Thyroid gland (tissue), 4 donors: ENCODE measurements around the gene DNM3. TPM values are rescaled to one million over a fixed set of nuclear protein-coding genes. Genes with fewer than 3 reads are reported as not detected.

ENCODE experiments used
- DNase-seq, 2 donors: peaks; one replicate each; pipeline ENCODE4 v3.0.0-alpha.2; 2019
- H3K27ac ChIP-seq, 3 donors: fragments of 200-600 bp; sonication (generic); 1 replicate in 2 of 3; 2 replicates in 1 of 3; pipeline ENCODE4 v1.5.1; 2016 to 2019; ENCODE audit warnings: mild to moderate bottlenecking in 1 of 3, moderate library complexity in 1 of 3
- H3K27me3 ChIP-seq: fragments of 200-600 bp; sonication (generic); one replicate; pipeline ENCODE4 v1.5.1; 2019
- H3K36me3 ChIP-seq, 2 donors: fragments of 200-600 bp; sonication (generic); one replicate each; pipeline ENCODE4 v1.5.1; 2016 to 2019
- H3K4me1 ChIP-seq, 2 donors: fragments of 200-600 bp; sonication (generic); one replicate each; pipeline ENCODE4 v1.5.1; 2017 to 2019
- H3K4me3 ChIP-seq, 3 donors: fragments of 200-600 bp; sonication (generic); replicated peaks in 1 of 3; 1 replicate in 2 of 3; 2 replicates in 1 of 3; pipeline ENCODE4 v1.5.1; 2016; ENCODE audit warnings: mild to moderate bottlenecking in 1 of 3
- H3K9me3 ChIP-seq: fragments of 200-600 bp; sonication (generic); one replicate; pipeline ENCODE4 v1.5.1; 2017
- POLR2A ChIP-seq, 2 donors: fragments of 450-650 bp; IDR thresholded peaks; one replicate each; pipeline ENCODE4 v1.6.1; 2017; ENCODE audit warnings: antibody characterized with exemption in 2 of 2, mild to moderate bottlenecking in 2 of 2, moderate library complexity in 1 of 2
- WGBS, 2 donors: methylation state at CpG; one replicate each; pipeline ENCODE4 v1.1.5; 2017; 5-methylcytosine and 5-hydroxymethylcytosine counted together
- intact Hi-C: fragments of 100-400 bp; cut with DNase I; formaldehyde crosslinking; loops from one replicate; pipeline ENCODE4 v1.15.1; 2023
- total RNA-seq, 4 donors: library from RNA; depleted of rRNA; stranded (reverse); fragments of >200 nt; gene quantifications; one replicate each; pipeline ENCODE4 v1.2.3, GENCODE V29; 2016
- TF ChIP-seq, protein P1 (sequence below), 6 experiments: fragments of 200-600 bp in 3 of 6; fragments of 450-650 bp in 3 of 6; sonication (generic) in 3 of 6; IDR thresholded peaks; one replicate each; pipeline ENCODE4 v1.5.1; 2016 to 2019; ENCODE audit warnings: antibody characterized with exemption in 6 of 6, mild to moderate bottlenecking in 2 of 6, inconsistent platforms in 1 of 6, moderate library complexity in 1 of 6

The DNM3 gene
- total RNA-seq, 4 donors from 2014 or later = 9.0 to 13.6 (median 10.8) TPM

DNA sequence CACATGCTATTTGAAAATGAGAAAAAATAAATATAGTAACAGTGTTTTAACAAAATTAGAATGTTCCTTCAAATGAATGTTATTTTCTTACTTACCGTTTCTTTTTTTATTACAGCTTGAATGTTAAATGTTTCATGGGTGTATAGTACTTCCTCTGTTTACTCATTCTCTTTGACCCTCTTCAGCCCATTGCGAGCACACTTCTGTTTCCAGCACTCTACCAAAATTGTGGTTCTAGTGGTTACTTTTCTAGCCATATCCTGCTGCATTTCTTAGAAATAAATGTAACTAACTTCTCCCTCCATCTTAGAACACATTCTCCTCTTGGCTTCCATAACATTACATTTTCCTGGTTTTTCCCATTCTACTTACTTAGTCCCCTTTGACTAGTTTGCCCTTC, 389.2 kb downstream of the DNM3 start:
- intact Hi-C loops = no loop called here
- H3K27me3 ChIP-seq = no peaks in the 10 kb centered on the region
- no peaks in the 10 kb centered on the region for H3K36me3 ChIP-seq
- no peaks in the 10 kb centered on the region for H3K9me3 ChIP-seq
- no peak for TF ChIP-seq POLR2A (IDR thresholded peaks at IDR 0.05)
- TF ChIP-seq, protein P1, sequence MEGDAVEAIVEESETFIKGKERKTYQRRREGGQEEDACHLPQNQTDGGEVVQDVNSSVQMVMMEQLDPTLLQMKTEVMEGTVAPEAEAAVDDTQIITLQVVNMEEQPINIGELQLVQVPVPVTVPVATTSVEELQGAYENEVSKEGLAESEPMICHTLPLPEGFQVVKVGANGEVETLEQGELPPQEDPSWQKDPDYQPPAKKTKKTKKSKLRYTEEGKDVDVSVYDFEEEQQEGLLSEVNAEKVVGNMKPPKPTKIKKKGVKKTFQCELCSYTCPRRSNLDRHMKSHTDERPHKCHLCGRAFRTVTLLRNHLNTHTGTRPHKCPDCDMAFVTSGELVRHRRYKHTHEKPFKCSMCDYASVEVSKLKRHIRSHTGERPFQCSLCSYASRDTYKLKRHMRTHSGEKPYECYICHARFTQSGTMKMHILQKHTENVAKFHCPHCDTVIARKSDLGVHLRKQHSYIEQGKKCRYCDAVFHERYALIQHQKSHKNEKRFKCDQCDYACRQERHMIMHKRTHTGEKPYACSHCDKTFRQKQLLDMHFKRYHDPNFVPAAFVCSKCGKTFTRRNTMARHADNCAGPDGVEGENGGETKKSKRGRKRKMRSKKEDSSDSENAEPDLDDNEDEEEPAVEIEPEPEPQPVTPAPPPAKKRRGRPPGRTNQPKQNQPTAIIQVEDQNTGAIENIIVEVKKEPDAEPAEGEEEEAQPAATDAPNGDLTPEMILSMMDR (IDR thresholded peaks at IDR 0.05) = no peak
- DNase-seq = no peak
- no peak overlapping the region for H3K4me3 ChIP-seq
- H3K27ac ChIP-seq = no peak overlapping the region
- 94 to 96% methylated on average over 2 of the region's 2 CpGs for WGBS, 2 donors
- no peaks in the 10 kb centered on the region for H3K4me1 ChIP-seq

DNA sequence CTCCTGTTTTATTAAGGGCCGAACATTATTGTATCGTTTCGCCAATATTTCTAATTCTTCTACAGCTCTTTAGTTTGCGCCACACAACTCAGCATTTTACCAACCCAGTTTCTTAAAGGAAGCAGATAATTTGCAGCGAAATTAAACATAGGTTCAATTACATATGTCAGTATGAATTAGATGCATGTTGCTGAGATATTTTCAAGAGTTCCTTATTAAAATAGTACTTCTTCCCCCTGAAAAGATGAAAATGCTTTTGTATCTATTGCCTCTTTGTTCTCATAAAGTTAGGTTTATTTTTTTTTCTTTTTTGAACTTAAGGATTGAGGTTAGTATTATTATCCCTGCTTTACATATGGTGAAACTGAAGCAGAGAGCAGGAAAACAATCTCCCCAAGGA, 395.7 kb downstream of the DNM3 start:
- no peaks in the 10 kb centered on the region for H3K27me3 ChIP-seq
- peaks cover 5 to 11% of the 10 kb centered on the region in 2 donors for H3K4me1 ChIP-seq
- TF ChIP-seq, protein P1 (IDR thresholded peaks at IDR 0.05) = no peak
- no peak for TF ChIP-seq POLR2A (IDR thresholded peaks at IDR 0.05)
- no peaks in the 10 kb centered on the region for H3K36me3 ChIP-seq
- WGBS, 2 donors = 93 to 94% methylated on average over 5 of the region's 5 CpGs
- H3K9me3 ChIP-seq = no peaks in the 10 kb centered on the region
- H3K27ac ChIP-seq = no peak overlapping the region
- DNase-seq = no peak
- H3K4me3 ChIP-seq = no peak overlapping the region
- intact Hi-C loops = no loop called here

DNA sequence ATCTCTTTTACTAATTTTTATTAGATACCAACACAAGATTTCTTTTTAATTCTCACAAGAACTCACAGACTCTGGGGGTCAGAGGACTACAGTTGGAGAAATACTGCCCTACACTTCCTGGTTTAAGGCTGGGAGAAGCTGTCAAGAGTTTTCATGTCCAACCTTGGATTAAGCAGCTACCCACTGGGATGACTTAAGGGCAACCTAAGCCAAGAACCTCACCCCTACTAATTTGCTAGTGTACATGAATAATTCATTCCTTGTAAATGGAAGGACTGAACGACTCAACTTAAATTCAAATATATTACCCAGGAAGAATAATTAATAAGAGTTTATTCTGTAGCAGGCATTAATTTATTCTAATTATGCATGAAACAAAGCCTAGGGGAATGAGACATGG, 396.9 kb downstream of the DNM3 start:
- no peaks in the 10 kb centered on the region for H3K36me3 ChIP-seq
- intact Hi-C loops = no loop called here
- no peak overlapping the region for H3K4me3 ChIP-seq
- 93 to 94% methylated on average over 1 of the region's 1 CpG for WGBS, 2 donors
- no peaks in the 10 kb centered on the region for H3K27me3 ChIP-seq
- H3K27ac ChIP-seq = no peak overlapping the region
- no peak for TF ChIP-seq POLR2A (IDR thresholded peaks at IDR 0.05)
- TF ChIP-seq, protein P1 (IDR thresholded peaks at IDR 0.05) = no peak
- no peaks in the 10 kb centered on the region for H3K9me3 ChIP-seq
- no peak for DNase-seq
- peaks cover 5 to 11% of the 10 kb centered on the region in 2 donors for H3K4me1 ChIP-seq

DNA sequence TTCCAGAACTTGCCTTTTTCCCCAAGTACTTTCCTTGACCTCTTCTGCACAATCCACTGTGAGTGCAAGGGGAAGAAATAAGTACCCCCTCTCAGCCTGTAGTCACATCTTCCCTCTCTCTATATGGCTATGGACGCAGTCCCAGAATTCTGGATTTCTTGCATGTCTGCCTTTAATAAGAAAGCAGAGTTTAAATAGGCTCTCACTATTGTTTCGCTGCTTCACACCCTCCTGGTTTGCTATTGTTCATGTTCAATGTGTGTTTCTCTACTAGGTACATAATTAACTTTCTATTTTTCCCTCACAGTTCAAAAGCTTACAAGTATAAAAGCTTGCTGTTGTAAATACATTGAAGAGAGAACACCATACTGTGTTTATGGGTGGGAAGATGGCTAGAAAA, 397.7 kb downstream of the DNM3 start:
- 95 to 96% methylated on average over 2 of the region's 2 CpGs for WGBS, 2 donors
- no peaks in the 10 kb centered on the region for H3K27me3 ChIP-seq
- no peak for DNase-seq
- peaks cover 5 to 11% of the 10 kb centered on the region in 2 donors for H3K4me1 ChIP-seq
- H3K27ac ChIP-seq = no peak overlapping the region
- H3K9me3 ChIP-seq = no peaks in the 10 kb centered on the region
- intact Hi-C loops = no loop called here
- no peak for TF ChIP-seq POLR2A (IDR thresholded peaks at IDR 0.05)
- TF ChIP-seq, protein P1 (IDR thresholded peaks at IDR 0.05) = no peak
- no peak overlapping the region for H3K4me3 ChIP-seq
- H3K36me3 ChIP-seq = no peaks in the 10 kb centered on the region

DNA sequence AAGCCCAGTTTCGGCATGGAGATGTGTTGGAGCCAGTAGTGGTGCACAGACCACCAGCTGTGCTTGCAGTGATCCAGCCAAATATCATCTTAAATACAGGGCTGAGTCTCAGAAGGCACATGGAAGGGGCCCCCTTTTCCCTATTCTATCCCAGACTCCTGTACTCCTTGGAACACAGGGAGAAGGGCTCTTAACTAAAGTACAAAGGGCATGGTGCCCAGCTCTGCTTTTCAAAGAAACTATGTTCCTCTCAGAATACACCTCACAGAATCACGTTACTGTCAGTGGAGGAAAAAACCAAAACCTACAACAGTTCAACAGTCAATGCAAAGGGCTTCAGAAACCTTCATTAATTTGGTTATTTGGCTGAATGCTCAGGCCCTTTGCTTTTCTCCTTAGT, 398.6 kb downstream of the DNM3 start:
- 27 to 42% methylated on average over 2 of the region's 2 CpGs for WGBS, 2 donors
- Histone ChIP-seq H3K9me3 (no peaks in the 10 kb centered on the region), H3K4me1 (peaks cover 5 to 11% of the 10 kb centered on the region in 2 donors), H3K4me3 (no peak overlapping the region), H3K36me3 (no peaks in the 10 kb centered on the region), H3K27ac (peak overlapping the region in 2 of 3 donors; percentile 43 to 66), H3K27me3 (no peaks in the 10 kb centered on the region)
- DNase-seq = peak; percentile 65 to 77
- TF ChIP-seq, protein P1 (IDR thresholded peaks at IDR 0.05) = no peak
- intact Hi-C loops = no loop called here
